Bone marrow (tissue), 2 donors: ENCODE measurements around the gene FSTL4.

Experiments
- DNase-seq, 2 donors: peaks; one replicate each; lab custom pipeline; 2025; lab: John Stamatoyannopoulos, UW

Gene FSTL4

DNA sequence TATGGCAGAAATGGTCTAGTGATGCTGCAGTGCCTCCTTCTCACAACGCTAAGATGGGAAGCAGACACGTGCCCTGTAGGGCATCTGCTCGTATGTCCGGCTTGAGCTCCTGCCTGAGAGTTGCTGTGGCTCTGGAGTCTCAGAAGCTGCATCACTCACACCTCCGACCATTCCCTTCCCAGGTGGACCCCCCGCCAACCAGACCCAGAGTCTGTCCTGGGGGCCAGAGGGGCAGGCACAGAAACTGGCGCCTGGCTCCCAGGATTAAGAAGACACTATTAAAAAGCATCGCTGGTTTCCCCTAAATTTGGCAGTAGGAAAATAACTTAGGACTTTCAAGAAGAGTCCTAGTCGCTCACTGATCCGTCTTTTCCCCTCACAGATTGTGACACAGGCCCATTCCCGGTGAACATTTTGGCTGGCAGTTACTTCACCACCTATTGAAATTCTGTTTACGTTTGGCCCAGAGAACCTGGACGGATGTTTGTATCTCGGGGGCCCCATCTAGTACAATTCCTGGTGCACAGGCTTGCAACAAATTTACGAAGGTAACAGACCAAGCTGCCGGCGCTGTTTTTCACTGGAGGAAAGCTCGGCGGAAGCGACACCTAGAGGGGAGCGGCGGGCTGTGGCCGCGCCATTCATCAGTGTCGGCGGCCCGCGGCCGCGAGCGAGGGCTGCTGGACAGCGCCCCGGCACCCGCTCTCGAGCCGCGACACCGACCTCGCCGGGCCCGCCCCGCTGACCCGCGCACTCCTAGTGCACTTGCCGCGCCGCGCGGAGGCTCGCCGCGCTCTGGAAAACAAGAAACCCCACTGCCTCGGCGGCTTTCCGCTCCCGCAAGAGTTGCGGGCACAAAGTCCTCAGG is 1.6 kb downstream of the FSTL4 start:
- no peak for DNase-seq

DNA sequence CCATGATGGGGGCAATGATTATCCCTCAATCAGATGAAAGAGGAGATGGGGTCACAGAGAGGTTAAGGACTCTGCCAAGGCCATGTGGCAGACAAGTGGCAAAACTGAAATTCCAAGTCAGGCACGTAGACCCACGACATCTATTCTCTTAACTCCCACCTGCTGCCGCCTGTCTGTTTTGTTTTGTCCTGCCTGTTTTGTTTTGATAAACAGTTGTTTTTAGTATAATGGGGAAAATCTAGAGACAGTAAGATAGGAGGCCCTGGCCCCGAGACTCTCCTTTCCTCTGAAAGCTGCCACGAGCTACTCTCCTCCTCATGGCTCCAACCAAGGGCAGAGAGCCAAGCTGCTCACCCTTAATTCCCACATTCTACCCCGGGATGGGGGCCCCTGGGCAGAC is 4.9 kb downstream of the FSTL4 start:
- no peak for DNase-seq

DNA sequence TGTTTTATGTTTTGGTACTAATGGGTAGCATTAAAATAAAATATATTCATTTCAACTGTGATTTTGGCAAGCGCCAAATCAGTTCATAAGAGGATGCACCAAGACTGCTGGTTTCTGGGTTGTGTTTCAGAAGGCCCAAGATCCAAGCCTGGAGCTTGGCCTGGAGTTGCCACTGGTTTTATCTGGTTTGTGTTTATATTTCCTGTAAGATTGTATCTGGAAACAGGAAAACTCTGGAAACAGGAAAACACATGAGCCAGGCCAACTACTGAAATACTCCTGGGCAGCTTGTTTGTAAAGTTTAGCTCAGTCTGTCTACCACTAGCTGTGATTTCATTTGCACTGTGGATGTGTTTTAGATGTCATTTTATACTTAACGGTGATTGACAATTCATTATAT is 5.5 kb downstream of the FSTL4 start:
- no peak for DNase-seq

DNA sequence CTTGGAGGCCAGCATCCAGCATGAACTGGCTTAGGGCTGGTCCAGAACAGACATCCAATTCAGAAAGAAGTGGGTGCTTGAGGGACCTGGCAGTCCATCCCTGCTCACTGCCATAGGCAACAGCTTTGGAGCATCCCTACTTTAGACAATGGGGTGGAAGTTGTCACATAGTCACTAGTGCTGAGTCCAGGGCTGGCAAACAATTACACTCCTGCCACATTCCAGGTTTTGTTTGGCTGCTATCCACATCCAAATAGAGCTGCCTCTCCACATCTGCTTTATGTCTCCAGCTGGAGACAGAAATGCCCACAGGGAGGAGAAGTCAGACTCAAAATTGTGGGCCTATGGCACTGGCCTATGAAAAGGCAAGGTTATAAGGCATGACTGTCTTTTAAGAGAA is 7.0 kb downstream of the FSTL4 start:
- no peak for DNase-seq

DNA sequence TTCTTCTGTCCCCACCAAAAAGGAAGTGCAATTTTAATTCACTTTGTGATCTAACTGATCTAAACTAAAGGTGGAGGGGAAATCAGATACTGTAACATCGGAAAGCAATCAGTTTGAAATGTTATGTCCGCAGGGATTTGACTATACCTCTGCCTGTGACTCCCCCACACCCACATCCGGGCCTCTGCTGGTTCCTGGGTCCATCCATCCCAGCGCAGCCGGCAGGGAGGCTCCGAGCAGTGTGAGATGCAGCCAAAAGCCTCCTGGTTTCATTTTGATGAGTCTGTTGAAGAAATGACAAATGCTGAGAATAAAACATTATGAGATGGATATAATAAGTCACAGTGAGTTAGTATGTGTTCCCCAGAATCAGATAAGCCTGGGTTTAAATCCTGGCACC is 8.6 kb downstream of the FSTL4 start:
- DNase-seq = no peak

DNA sequence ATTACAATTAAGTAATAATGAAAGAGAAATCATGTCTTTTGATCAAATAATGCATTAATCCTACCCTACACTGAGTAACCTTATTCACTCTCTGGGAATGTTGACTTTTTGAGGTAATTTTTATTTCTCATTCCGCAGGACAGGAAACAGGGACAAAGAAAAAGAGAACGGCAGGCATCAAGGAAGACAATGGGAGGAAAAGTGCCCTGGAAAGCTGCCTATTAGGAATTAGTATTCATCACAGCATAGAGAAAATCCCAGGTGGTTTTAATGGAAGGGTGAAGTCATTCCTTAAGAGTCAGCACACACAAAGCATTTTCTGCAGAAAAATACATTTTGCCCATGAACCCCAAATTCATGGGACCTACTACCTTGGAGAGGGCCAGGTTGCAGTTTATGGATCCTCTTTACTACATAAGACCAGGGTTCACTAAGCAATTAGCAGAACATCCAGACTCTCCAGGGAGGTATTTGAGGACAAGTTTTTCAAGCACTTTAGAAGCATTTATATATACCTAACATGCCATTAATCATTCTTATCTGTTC is 9.4 kb downstream of the FSTL4 start:
- DNase-seq = no peak

DNA sequence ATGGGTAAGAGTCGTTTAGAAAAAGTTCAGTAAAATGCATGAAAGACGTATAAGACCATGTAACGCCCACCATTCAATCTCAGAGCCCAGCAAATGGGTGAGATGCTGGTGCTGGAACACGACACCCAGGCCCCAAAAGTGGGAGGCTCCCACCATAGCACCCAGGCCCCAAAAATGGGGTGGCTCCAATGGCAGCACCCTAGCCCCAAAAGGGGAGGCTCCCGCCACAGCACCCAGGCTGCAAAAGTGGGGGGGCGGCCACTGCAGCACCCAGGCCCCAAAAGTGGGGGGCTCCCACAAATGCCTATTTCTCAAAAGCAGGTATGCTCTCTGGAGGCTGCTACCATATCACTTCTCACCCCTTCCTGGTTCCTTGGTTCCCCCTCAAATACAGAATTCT is 12.7 kb downstream of the FSTL4 start:
- DNase-seq = no peak

DNA sequence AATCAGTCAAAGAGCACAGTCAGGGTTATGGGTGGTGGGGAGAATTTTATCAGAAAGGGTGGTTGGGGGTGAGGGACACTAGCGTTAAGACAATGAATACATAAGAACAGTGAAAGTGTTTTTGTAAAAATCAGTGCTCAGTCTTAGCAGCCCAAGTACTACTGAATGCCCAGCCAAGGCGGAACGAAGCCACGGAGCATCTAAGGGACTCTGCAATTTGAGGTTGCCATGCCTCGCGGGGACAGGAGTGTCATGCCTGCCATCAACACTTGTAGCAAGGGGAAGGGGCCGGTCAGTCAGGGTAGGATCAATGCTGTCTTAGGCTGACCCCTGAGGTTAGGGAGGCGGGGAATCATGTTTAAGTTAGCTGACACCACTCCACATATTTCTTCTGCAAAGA is 13.3 kb downstream of the FSTL4 start:
- DNase-seq = no peak

DNA sequence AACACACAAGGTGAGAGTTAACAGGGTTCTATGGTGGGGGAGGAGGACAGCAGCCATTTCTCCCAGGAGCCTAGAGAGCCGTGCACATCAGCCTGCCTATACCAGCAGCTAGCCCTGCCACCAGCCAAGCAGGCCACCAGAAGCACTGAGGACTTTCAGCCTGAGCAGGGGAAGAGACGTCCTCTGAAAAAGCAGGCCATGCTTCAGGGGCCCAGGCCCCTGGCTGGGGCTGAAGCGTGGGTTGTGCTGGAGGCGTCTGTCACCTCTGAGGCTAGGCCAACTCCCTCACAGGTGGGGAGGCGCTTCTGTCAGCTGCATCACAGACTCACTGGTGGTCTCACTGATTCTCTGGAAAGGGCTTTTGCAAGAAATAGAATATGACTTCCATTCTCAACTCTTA is 16.3 kb downstream of the FSTL4 start:
- no peak for DNase-seq

DNA sequence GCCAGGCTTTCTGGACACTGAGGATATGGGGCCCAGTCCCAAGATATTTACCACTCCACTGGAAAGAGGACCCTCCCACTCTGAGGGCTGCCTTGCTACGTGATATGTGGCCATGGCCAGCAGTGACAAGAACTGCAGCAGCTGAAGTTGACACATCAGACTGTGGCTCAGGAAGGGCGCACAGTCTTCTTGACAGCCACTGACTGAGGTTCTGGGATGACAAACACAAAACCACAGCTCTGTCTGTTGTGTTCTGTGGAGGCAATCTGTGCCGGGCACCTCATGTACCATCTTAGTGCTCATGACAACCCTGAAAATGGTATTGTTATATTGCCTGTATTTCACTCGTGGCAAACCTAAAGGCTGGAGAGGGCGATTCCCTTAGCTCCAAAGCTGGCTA is 16.9 kb downstream of the FSTL4 start:
- no peak for DNase-seq

DNA sequence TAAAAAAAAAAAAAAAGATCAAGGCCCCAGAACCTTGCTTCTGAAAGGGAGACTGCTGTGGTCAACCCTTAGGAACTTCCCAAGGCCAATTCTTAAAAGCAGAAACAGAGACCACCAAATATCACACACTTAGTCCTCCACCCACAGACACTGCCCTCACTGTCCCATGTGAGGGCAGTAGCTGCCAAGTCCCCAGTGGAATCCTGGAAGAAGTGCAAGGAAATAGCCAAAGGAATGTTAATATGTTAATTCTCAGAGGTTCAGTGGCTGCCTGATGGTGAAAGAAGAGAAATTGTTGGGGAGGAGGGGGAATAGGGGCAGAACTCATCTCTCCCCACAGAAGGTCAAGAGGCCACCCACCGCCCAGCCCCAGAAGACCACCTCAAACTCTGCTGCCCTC is 23.1 kb downstream of the FSTL4 start:
- no peak for DNase-seq

DNA sequence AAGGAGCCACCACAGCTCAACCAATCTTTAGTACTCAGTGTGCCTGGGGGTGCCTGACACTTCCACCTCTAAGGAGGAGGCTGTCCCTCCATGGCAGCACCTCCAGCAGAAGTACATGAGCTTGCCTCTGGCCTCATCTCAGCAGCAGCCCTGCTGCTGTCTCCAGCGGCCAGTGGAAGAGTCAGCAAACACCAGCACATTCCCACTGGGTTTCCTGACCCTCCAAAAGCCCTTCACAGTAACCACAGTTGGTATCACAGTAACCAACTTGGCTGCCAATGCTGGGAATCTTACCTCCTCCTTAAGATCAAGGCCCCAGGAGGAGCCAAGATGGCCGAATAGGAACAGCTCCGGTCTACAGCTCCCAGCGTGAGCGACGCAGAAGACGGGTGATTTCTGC is 29.4 kb downstream of the FSTL4 start:
- DNase-seq = no peak

DNA sequence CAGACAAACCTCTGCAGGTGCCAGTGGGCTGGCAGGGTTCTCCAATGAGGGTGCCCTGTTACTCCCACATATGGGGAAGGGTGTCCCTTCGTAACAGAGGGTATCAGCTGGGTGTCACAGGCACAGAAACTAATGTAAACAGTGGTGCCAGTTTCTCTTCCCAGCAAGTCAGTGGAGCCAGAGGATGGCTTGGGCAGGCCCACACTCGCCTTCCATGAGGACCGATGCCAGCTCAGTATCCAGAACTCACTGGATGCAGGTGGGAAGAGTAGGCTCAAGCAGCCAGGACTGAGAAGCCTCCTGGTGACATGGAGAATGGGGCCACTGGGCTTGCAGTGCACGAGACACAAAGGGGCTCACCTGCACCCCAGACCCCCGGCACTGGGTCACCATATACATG is 30.4 kb downstream of the FSTL4 start:
- DNase-seq = no peak

DNA sequence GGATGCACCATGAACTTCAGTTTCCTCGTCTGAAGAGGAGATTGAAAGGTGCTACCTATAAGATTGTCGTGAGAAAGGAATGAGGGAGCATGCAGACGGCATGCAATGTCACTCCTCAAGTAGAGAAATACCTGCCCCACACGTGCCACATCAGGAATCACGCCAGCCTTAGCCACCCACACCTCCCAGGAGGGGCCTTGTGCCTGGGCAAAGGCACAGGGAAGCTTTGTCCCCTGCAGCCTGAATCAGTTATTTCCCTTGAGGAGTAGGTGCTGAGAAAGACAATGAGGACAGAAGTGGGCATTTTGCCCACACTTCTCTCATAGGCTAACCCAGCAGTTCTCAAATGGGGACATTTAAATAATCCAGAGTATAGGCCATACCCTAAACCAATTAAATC is 31.0 kb downstream of the FSTL4 start:
- no peak for DNase-seq

DNA sequence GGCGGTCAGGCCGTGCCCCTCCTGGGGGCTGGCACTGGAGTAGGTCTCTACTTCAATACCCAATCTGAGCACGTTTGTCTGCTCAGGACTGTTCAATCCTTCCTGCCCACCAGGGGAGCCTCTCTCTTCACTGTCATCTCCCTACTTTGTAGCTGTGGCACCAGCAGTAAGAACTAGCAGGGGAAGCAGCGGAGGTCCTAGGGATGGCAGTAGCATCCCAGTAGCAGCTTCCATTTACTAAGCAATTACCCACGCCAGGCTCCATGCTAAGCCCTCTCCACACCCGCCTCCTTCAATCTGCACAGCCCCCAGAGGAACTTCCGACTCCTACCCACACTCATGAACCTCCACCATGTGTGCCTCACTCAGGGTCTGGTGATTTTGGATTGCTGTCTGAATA is 31.7 kb downstream of the FSTL4 start:
- DNase-seq = no peak

DNA sequence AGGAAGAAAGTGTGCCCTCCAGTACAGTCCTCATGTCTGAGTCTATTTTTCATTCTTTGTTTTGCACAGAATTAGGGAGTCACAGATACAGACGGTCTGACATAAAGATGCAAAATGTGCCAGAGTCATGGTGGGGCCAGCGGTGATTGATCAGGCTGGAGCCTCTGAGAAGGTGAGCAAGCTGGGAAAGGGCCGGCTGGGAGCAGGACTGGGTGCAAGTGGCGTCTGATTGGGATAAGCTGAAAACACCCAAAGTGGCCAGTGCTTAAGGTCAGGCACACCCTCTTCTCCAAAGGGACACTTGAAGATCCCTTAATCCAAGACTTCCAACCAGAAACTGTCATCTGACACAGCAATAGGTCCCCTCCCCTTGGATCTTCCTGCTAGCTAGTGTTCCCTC is 32.6 kb downstream of the FSTL4 start:
- DNase-seq = no peak

DNA sequence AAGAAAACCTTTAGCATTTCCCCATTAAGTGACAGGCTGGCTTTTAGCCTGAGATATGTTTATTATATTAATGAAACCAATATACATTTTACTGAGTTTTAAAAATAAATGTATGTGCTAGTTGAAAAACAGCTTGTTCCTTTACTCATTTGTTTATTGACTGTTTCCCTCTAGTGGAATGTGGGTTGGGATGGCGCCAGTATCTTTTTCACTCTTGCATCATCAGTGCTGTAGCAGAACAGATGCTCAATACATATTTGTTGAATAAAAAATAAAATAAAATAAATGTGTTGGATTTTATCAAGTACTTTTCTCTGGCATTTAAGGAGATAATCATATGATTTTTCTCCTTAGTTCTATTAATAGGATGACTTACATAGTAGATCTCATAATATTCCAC is 43.0 kb downstream of the FSTL4 start:
- no peak for DNase-seq

DNA sequence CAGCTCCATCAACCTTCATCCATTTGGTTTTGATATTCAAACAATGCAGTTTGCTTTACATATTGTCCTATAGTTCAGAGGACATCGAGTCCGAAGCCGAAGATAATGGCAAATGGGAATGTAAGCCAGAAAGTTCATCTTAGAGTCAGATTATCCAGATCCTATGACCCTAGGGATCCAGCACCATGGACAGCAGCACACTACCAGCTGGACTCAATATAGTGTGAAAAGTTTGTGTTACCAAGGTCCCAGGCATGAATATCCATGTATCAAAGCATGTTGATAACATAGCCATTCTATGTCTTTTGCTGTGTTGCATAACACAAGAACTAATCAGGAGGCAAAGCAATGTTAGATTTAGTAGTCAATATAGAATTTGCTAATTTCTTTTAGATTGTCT is 46.3 kb downstream of the FSTL4 start:
- no peak for DNase-seq

DNA sequence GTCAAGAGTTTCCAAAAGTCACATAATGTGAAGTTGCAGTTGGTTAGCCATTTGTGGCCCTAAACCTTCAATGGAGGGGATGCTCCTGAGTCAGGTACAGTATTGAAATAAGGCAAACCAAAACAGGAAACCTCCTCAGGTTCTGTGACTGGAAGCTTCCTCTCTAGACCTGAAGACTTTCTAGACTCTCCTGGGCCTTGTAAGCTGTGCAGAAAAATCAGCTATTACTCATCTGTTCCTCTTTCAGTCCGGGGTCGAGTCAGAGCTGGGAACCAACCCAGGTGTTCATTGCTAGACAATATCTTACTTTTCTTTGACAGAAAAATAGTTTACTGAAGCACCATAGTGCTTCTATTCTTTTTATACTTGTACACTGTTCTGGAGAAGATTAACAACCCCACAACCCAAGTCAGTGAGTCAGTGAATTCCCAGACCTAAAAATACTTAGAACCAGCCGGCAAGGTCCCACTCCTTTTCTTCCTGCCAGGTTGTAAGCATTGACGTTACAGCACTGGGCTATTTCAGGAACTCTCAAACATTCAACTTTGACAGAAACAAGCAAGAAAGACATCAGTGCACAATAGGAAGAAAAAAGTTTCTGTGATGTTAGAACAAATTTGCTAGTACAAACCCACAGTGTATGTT is 47.3 kb downstream of the FSTL4 start:
- DNase-seq = no peak

DNA sequence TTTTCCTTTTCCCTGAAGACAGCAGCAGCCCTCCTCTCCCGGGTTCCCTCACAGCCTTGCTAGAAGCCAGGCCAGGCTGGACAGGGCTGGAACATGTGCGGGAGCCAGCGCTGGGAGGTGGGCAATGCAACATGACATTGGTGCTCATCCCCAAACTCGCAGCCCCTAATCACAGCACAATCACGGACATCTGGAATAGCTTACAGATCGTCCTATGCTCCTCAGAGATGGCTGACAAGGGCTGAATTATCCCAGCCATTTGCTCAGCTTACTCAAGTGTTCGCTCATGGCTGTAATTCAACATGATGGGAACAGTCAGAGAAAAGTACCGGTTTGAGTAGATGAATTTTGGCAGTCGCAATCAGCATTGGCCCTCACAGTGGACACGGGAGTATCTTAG is 49.8 kb downstream of the FSTL4 start:
- no peak for DNase-seq

DNA sequence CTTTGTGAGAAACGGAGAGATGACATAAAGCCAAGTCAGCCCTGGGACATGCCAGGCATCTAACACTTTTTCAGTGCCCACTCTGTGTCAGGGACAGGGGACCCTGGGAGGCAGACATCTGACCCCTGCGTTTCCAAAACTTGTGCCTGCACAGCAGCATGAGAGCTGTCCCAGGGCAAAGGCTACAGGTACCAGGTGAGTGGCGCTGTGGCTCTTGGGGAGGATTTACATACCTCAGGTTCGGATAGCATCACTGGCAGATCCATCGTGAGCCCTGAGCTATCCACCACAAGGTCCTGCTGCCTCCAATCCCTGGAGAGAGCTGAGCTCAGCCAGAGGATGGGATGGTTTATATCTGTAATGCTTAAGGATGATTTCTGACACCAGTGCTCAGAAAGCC is 52.4 kb downstream of the FSTL4 start:
- no peak for DNase-seq

DNA sequence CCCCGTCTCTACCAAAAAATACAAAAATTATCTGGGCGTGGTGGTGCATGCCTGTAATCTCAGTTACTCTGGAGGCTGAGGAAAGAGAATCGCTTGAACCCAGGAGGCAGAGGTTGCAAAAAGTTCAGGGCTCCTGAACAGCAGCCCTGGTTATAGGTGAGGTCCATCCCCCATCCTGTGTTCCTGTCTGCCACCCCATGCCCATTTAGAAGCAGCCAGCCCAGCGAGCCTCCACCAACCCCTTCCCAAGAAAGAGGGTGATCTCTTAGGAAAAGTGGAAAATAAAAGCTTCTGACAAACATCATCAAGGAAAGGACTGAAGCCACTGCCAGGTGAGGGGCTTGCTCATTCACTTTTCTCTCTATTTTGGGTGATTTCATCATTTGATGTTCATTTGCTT is 55.8 kb downstream of the FSTL4 start:
- DNase-seq = no peak

DNA sequence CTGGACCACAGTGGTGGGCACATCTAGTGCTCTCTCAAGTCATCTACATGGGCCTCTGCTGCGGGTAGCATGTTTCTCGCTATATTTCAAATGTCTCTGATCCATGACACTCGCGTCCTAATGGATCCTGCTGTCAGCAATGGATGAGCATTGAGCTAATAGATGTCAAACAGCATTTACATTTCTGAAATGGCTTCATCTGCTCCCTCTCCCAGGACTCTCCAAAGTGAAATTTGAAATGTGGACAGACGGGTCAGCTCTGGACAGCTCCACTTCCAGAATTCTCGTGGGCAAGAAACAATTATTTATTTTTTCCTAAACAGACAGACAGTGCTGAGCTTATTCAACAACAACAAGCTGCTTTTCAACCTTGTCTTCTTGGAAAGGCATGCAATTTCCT is 58.1 kb downstream of the FSTL4 start:
- no peak for DNase-seq
